ENCODE measurements around the gene ROR1. TPM values are rescaled to one million over a fixed set of nuclear protein-coding genes. Genes with fewer than 3 reads are reported as not detected.

Gene ROR1
- total RNA-seq, 1 donor from 2014 or later, result 0.26 TPM

DNA sequence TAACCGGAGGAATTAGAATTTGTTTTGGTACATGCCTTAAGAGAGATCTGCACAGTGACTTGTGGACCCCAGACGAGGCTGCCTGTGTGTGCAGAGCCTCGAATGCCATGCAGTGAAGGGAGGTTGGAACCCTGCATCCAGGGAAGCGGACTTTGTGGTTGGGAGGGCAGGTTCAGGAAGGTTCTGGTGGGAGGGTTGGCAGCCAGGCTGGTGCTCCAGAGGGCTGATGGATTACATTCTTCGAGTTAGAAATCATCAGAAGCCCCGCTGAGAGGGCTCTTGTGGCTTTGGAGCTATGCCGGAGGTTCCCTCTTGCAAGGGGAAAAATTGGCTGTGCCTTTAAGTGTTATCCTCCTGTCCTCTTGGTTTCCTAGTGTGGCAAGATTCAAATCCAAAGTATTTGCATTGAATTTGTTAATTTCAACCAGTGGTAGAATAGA, 21.1 kb downstream of the ROR1 start:
- Histone ChIP-seq H3K36me3 (ENCODE audit: control insufficient read depth, insufficient read depth, low read length) (no peaks in the 10 kb centered on the region), H3K4me3 (ENCODE audit: low read depth, low read length) (no peak overlapping the region), H3K27me3 (ENCODE audit: control insufficient read depth, insufficient read depth, low read length) (no peaks in the 10 kb centered on the region)
- DNase-seq (ENCODE audit: low read depth) (no peak), FAIRE-seq (no peak)
- TF ChIP-seq, protein P1, sequence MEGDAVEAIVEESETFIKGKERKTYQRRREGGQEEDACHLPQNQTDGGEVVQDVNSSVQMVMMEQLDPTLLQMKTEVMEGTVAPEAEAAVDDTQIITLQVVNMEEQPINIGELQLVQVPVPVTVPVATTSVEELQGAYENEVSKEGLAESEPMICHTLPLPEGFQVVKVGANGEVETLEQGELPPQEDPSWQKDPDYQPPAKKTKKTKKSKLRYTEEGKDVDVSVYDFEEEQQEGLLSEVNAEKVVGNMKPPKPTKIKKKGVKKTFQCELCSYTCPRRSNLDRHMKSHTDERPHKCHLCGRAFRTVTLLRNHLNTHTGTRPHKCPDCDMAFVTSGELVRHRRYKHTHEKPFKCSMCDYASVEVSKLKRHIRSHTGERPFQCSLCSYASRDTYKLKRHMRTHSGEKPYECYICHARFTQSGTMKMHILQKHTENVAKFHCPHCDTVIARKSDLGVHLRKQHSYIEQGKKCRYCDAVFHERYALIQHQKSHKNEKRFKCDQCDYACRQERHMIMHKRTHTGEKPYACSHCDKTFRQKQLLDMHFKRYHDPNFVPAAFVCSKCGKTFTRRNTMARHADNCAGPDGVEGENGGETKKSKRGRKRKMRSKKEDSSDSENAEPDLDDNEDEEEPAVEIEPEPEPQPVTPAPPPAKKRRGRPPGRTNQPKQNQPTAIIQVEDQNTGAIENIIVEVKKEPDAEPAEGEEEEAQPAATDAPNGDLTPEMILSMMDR (IDR thresholded peaks at IDR 0.05; ENCODE audit: insufficient read depth, low read length, severe bottlenecking), result no peak

DNA sequence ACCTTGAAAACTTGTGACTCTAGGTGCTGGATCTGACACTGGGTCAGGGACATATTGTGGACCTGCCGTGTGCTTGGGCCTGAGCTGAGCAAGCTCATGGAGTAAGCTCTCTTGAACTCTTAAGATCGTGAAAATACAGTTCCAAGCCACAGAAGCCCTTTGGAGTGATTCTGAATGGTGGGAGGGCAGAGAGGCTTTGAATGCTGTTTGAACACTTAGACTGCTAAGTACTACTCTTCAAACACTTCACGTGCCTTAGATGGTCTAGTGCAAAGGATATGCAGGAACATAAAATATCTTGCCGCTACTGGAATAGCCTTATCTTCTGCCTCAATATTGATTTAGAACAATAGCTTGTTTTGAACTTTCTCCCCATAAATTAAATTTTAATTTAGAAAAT, 21.6 kb downstream of the ROR1 start:
- no peaks in the 10 kb centered on the region for H3K36me3 ChIP-seq (ENCODE audit: control insufficient read depth, insufficient read depth, low read length)
- no peaks in the 10 kb centered on the region for H3K27me3 ChIP-seq (ENCODE audit: control insufficient read depth, insufficient read depth, low read length)
- TF ChIP-seq, protein P1 (IDR thresholded peaks at IDR 0.05; ENCODE audit: insufficient read depth, low read length, severe bottlenecking), result no peak
- H3K4me3 ChIP-seq (ENCODE audit: low read depth, low read length), result no peak overlapping the region
- FAIRE-seq (no peak), DNase-seq (ENCODE audit: low read depth) (no peak)

DNA sequence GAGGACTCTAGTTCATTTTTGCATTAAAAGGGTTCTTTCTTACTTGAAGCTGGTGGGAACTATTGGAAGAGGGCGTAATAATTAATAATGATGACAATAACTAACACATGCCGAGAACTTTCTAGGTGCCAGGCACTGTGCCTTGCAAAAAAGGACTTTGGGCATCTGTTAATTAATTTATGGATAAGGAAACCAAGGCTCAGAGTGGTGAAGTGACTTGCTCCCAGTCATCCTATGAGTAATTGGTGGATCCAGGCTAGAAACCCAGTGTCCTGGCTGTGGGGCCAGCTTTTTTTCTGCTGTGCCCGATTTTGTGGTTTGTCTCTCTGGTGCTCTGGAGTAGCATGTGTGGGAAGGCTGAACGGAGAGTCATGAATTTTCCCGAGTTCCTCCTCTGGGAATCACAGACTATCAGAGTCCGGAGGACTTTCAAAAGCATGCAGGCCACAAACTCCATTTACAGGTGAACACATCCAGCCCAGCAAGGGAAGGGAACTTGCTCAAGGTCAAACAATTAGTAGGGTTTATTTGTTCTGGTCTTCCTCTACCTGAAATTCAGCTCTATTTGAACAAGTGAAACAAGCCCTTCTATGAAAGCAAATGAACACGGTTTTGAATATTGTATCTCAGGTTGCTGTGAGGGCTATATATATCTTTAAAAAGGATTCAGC, 23.4 kb downstream of the ROR1 start:
- DNase-seq (ENCODE audit: low read depth), result no peak
- H3K4me3 ChIP-seq (ENCODE audit: low read depth, low read length), result no peak overlapping the region
- TF ChIP-seq, protein P1 (IDR thresholded peaks at IDR 0.05; ENCODE audit: insufficient read depth, low read length, severe bottlenecking), result no peak
- no peak for FAIRE-seq
- no peaks in the 10 kb centered on the region for H3K27me3 ChIP-seq (ENCODE audit: control insufficient read depth, insufficient read depth, low read length)
- no peaks in the 10 kb centered on the region for H3K36me3 ChIP-seq (ENCODE audit: control insufficient read depth, insufficient read depth, low read length)

DNA sequence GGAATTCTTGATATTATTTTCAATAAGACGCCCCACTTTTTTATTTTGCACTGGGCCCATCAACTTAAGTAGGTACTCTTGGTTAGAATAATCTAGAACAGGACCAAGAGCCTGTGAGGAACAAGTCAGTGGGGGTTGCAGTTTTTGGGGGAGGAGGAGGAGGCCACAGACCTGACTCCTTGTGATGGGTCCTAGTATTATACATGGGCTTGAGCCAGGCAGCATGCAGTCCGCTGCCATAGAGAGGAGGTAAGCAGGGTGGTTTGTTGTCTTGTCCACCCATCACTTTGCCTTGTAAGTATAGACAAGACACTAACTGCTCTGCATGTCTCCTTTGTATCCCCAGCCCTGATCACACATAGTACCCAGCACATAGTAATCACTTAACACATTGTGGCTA, 24.5 kb downstream of the ROR1 start:
- Histone ChIP-seq H3K27me3 (ENCODE audit: control insufficient read depth, insufficient read depth, low read length) (no peaks in the 10 kb centered on the region), H3K36me3 (ENCODE audit: control insufficient read depth, insufficient read depth, low read length) (no peaks in the 10 kb centered on the region), H3K4me3 (ENCODE audit: low read depth, low read length) (no peak overlapping the region)
- TF ChIP-seq, protein P1 (IDR thresholded peaks at IDR 0.05; ENCODE audit: insufficient read depth, low read length, severe bottlenecking), result no peak
- DNase-seq (ENCODE audit: low read depth), result no peak
- FAIRE-seq, result no peak

DNA sequence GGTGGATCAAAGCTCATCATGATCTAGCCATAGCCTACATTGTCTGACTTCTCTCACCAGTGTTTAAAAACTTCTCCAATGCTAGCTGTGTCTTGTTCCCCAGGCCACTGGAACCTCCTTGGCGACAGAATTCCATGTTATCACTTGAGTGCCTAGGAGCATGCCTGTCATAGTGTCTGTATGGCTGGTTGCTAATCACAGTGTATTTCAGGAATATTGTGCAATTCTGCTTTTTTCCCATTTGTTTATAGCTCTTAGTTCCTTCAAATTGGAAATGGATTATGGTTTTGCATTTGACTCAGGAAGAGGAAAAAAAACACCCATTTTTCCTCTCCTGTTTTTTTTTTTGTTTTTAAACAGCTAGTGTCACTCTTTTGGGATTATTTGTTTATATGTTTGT, 25.5 kb downstream of the ROR1 start:
- no peak for DNase-seq (ENCODE audit: low read depth)
- H3K27me3 ChIP-seq (ENCODE audit: control insufficient read depth, insufficient read depth, low read length), result no peaks in the 10 kb centered on the region
- H3K36me3 ChIP-seq (ENCODE audit: control insufficient read depth, insufficient read depth, low read length), result no peaks in the 10 kb centered on the region
- TF ChIP-seq, protein P1 (IDR thresholded peaks at IDR 0.05; ENCODE audit: insufficient read depth, low read length, severe bottlenecking), result no peak
- no peak for FAIRE-seq
- H3K4me3 ChIP-seq (ENCODE audit: low read depth, low read length), result no peak overlapping the region

DNA sequence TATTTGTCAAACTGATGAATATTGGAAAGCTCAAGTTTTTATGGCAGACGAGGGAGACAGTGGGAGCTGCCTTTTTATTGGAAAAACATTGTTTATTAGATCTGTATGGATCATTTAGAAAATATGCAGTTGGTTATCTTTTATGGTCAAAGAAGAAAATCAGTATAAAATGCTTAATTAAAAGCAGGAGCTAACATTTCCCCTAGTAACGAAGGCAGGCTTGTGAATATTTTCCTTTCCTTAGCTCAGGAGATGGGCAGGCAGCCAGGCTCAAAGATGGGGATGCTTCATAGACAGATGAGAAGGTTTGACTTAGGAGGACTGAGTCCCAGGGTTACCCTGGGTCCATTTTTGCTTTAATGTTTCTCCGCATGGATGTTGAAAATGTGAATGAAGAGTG, 26.0 kb downstream of the ROR1 start:
- Histone ChIP-seq H3K36me3 (ENCODE audit: control insufficient read depth, insufficient read depth, low read length) (no peaks in the 10 kb centered on the region), H3K4me3 (ENCODE audit: low read depth, low read length) (no peak overlapping the region), H3K27me3 (ENCODE audit: control insufficient read depth, insufficient read depth, low read length) (no peaks in the 10 kb centered on the region)
- DNase-seq (ENCODE audit: low read depth) (no peak), FAIRE-seq (no peak)
- TF ChIP-seq, protein P1 (IDR thresholded peaks at IDR 0.05; ENCODE audit: insufficient read depth, low read length, severe bottlenecking), result no peak
